ENCODE results near the gene COX11. TPM values are rescaled to one million over a fixed set of nuclear protein-coding genes. Genes with fewer than 3 reads are reported as not detected.

Gene COX11
- total RNA-seq, 3 donors from 2014 or later = 40.3 to 56.2 (median 55.9) TPM

- Histone ChIP-seq H3K4me1 (no peaks in the 10 kb centered on the region), H3K36me3 (no peaks in the 10 kb centered on the region), H3K27ac (no peak overlapping the region), H3K9me3 (no peaks in the 10 kb centered on the region), H3K27me3 (no peaks in the 10 kb centered on the region), H3K4me3 (no peak overlapping the region)
- no peak for TF ChIP-seq CTCF (IDR thresholded peaks at IDR 0.05)
- TF ChIP-seq POLR2A (IDR thresholded peaks at IDR 0.05) = no peak
- no peak for TF ChIP-seq POLR2AphosphoS5 (IDR thresholded peaks at IDR 0.05)
- DNase-seq (ENCODE audit: low spot score in 2 of 2) = no peak
- intact Hi-C loops (cut with DNase I; ENCODE audit: low total_unique reads) = no loop called here
Measured at GRCh38 chr17:54941285-54941684, 27.2 kb downstream of the COX11 start.

- DNase-seq (ENCODE audit: low spot score in 2 of 2) = no peak
- Histone ChIP-seq H3K36me3 (no peaks in the 10 kb centered on the region), H3K27me3 (no peaks in the 10 kb centered on the region), H3K4me1 (no peaks in the 10 kb centered on the region), H3K4me3 (no peak overlapping the region), H3K27ac (no peak overlapping the region), H3K9me3 (no peaks in the 10 kb centered on the region)
- TF ChIP-seq POLR2AphosphoS5 (IDR thresholded peaks at IDR 0.05) = no peak
- no peak for TF ChIP-seq CTCF (IDR thresholded peaks at IDR 0.05)
- no peak for TF ChIP-seq POLR2A (IDR thresholded peaks at IDR 0.05)
- intact Hi-C loops (cut with DNase I; ENCODE audit: low total_unique reads) = no loop called here
Measured at GRCh38 chr17:54937426-54937825, 31.0 kb downstream of the COX11 start.

- intact Hi-C loops (cut with DNase I; ENCODE audit: low total_unique reads) = no loop called here
- DNase-seq (ENCODE audit: low spot score in 2 of 2) = no peak
- Histone ChIP-seq H3K4me1 (no peaks in the 10 kb centered on the region), H3K27ac (no peak overlapping the region), H3K36me3 (no peaks in the 10 kb centered on the region), H3K9me3 (no peaks in the 10 kb centered on the region), H3K4me3 (no peak overlapping the region), H3K27me3 (no peaks in the 10 kb centered on the region)
- no peak for TF ChIP-seq POLR2AphosphoS5 (IDR thresholded peaks at IDR 0.05)
- TF ChIP-seq POLR2A (IDR thresholded peaks at IDR 0.05) = no peak
- TF ChIP-seq CTCF (IDR thresholded peaks at IDR 0.05) = no peak
Measured at GRCh38 chr17:54937018-54937417, 31.4 kb downstream of the COX11 start.

- Histone ChIP-seq H3K27ac (no peak overlapping the region), H3K36me3 (no peaks in the 10 kb centered on the region), H3K4me3 (no peak overlapping the region), H3K9me3 (no peaks in the 10 kb centered on the region), H3K27me3 (no peaks in the 10 kb centered on the region), H3K4me1 (no peaks in the 10 kb centered on the region)
- DNase-seq (ENCODE audit: low spot score in 2 of 2) = no peak
- TF ChIP-seq POLR2AphosphoS5 (IDR thresholded peaks at IDR 0.05) (no peak), POLR2A (IDR thresholded peaks at IDR 0.05) (no peak), CTCF (IDR thresholded peaks at IDR 0.05) (no peak)
- intact Hi-C loops (cut with DNase I; ENCODE audit: low total_unique reads) = no loop called here
Measured at GRCh38 chr17:54935471-54935870, 33.0 kb downstream of the COX11 start.

- Histone ChIP-seq H3K27ac (no peak overlapping the region), H3K27me3 (no peaks in the 10 kb centered on the region), H3K4me3 (no peak overlapping the region), H3K36me3 (no peaks in the 10 kb centered on the region), H3K9me3 (no peaks in the 10 kb centered on the region), H3K4me1 (no peaks in the 10 kb centered on the region)
- TF ChIP-seq POLR2A (IDR thresholded peaks at IDR 0.05) (no peak), CTCF (IDR thresholded peaks at IDR 0.05) (no peak), POLR2AphosphoS5 (IDR thresholded peaks at IDR 0.05) (no peak)
- DNase-seq (ENCODE audit: low spot score in 2 of 2) = no peak
- intact Hi-C loops (cut with DNase I; ENCODE audit: low total_unique reads) = no loop called here
Measured at GRCh38 chr17:54933921-54934320, 34.5 kb downstream of the COX11 start.

Data from breast epithelium (tissue), 4 donors.